ENCODE data around the gene CHD5.

Gene CHD5

DNA sequence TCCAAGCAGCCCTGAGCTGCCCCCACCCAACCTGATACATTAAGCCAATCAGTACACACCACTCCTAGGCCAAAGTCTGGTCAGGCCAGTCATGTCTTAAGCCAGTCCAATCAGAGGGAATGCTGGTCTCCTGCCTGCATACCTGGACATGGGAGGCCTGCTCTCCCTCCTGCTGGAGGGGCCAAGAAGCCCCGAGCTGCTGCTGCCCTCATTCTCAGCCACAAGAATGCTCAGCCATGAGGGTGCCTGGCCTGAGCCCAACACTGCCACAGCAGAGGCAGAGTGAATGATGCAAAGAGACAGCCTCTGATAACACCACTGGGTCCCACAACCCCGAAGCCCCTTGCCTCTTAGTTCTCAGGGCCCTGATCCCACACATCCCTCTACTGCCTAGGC lies 23.0 kb downstream of the CHD5 start:
- in situ Hi-C loops (cut with HindIII; ENCODE audit: low sequenced_read_pairs) = no loop called here

- in situ Hi-C loops (cut with HindIII; ENCODE audit: low sequenced_read_pairs) = no loop called here
Measured at GRCh38 chr1:6154525-6155319, 25.4 kb downstream of the CHD5 start.

- in situ Hi-C loops (cut with HindIII; ENCODE audit: low sequenced_read_pairs) = no loop called here
Measured at GRCh38 chr1:6152882-6153281, 27.2 kb downstream of the CHD5 start.

GRCh38 chr1:6152181-6152580 lies 27.9 kb downstream of the CHD5 start:
- in situ Hi-C loops (cut with HindIII; ENCODE audit: low sequenced_read_pairs) = no loop called here

DNA sequence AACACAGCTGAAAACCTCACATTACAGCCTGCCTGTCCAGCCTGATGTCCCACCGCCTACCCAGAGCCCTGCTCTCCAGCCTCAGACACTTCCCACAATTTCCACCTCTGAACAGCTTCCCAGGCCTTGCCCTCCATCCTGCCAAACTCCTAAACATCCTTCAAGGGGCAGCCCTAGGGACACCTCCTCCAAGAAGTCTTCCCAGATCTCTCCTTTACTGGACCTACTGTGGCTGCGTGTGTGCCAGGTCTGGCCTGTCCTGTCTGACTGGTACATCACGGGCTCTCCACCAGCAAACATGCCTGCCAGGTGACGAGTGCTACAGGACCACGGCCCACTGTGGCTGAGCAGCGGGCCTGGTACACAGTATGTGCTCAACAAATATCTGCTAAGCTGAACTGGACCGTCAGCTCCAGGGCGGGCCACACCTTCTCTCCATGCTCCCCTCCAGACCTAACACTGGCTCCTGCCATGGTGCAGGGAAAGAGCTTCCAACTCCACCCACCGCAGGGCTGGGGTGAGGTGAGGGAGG lies 28.8 kb downstream of the CHD5 start:
- in situ Hi-C loops (cut with HindIII; ENCODE audit: low sequenced_read_pairs) = no loop called here

DNA sequence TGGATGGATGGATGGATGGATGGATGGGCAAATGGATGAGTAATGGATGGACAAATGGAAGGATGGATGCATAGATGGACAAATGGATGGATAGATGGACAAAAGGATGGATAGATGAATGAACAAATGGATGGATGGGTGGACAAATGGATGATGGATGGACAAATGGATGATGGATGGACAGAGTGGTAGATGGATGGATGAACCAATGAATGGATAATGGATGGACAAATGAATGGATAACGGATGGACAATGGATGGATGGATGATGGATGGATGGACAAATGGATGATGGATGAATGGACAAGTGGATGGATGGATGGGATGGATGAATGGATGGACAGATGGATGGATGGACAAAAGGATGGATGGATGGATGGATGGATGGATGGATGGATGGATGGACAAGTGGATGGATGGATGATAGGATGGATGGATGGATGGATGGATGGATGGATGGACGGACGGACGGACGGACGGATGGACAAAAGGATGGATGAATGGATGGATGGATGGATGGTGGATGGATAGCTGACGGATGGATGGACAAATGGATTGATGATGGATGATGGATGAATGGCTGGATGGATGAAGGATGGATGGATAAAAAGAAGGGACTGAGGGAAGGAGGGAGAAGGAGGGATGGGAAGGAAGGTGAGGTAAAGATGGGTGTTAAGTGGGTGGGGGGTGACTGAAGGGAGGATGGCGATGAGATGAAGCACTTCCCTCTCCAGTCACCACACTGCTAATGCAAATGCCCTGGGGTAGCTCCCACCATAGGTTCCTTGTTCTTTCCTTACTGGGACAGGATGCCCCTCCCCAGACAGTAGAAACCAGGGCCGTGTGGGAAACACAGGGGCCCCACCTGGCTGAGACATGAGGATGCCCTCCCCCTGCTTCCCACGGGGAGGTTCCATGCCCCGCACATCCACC lies 29.8 kb downstream of the CHD5 start:
- in situ Hi-C loops (cut with HindIII; ENCODE audit: low sequenced_read_pairs) = no loop called here

DNA sequence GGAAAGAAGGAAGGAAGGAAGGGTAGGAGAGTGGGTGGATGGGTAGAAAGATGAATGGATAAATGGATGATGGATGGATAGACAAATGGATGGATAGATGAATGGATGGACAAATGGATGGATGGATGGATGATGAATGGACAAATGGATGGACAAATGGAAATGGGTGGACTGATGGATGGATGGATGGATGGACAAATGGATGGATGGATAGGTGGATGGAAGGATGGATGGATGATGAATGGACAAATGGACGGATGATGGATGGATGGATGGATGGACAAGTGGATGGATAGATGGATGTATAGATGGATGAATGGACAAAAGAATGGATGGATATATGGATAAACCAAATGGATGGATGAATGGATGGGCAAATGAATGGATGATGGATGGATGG lies 30.5 kb downstream of the CHD5 start:
- in situ Hi-C loops (cut with HindIII; ENCODE audit: low sequenced_read_pairs) = no loop called here

DNA sequence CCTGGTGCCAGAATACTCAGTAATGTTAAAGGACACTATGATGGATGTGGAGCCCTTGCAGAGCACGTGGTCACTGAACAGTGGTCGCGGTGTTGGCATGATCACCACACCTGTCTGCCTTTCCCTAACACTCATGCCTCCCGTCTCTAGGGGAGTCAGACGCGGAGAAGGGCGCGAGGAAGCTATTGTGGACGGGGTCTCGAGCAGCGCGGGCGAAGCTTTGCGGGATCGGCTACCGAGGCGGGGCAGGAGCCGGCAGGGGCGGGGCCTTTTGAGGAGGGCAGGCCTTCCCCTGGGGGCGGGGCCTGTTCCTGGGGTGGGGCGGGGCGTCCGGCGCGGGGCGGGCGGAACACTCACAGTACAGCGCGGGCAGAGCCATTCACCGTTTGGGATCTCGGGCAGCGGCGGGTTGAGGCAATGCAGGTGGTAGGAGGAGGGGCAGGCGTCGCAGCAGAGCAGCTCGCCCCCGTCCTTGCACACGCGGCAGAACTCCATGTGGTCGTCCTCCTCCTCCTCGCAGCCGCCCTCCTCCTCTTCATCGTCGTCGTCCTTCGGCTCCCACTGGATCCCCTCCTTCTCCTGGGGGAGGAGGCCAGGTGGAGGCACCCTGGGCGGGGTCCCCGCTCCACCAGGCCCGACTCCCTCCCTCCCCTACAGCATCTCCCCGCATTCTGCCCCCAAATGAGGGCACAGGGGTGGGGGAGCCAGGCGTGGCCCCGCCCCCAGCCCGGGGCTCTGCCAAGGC lies 31.5 kb downstream of the CHD5 start:
- in situ Hi-C loops (cut with HindIII; ENCODE audit: low sequenced_read_pairs) = no loop called here

GRCh38 chr1:6145864-6146410 lies 34.2 kb downstream of the CHD5 start:
- in situ Hi-C loops (cut with HindIII; ENCODE audit: low sequenced_read_pairs) = no loop called here

- in situ Hi-C loops (cut with HindIII; ENCODE audit: low sequenced_read_pairs) = no loop called here
Measured at GRCh38 chr1:6145396-6145750, 34.7 kb downstream of the CHD5 start.

DNA sequence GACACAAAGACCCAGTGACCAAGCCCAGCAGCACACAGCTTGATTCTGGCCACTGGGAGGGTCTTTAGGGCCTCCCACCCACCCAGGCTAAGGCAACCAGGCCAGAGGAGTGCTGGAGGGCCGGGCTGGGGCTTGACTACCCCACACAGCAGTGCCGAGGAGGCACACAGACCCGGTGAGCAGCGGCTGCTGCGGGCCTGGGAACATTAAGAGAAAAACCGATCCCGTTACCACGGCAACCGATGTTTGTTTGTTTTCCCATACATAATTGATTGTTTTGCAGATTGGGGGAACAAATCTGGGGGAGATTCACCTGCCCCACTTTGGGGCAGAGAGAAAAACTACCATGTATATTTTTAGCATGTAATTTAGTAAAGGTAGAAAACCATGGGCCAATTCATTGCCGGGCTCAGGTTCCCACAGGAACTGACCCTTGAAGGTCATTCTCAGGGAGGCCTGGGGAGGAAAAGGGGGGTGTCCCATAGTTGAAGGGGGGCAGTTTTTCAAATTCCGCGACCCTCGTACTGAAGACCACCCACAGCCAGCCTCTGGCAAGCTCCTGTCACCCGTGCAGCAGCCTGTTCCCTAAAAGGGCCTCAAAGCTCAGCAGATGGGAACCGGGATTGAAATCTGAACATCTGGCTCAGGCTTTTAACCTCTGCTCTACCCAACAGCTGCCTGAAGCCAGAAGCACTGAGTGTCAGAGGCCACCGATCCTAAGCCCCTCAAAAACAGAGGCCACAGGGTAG lies 35.3 kb downstream of the CHD5 start:
- in situ Hi-C loops (cut with HindIII; ENCODE audit: low sequenced_read_pairs) = no loop called here

- in situ Hi-C loops (cut with HindIII; ENCODE audit: low sequenced_read_pairs) = no loop called here
Measured at GRCh38 chr1:6144175-6144574, 35.9 kb downstream of the CHD5 start.

DNA sequence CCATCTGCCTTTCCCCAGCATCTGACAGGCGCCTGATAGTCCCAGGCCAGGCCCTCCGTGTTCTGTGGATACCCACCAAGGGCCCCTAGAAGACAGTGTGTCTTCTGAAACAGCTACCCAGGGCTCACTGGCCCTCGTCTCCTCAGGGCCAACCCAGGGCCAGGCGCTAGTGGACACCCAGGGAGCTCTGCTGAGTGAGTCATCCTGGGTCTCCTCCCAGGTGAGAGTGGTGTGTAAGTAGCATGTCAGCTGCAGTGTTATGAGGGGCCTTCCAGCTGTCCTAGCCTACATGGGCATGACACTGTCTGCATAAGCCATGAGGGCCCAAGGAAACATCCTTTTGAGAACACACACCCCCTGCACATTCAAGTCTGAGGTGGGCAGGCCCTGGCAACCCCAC lies 36.7 kb downstream of the CHD5 start:
- in situ Hi-C loops (cut with HindIII; ENCODE audit: low sequenced_read_pairs) = no loop called here

DNA sequence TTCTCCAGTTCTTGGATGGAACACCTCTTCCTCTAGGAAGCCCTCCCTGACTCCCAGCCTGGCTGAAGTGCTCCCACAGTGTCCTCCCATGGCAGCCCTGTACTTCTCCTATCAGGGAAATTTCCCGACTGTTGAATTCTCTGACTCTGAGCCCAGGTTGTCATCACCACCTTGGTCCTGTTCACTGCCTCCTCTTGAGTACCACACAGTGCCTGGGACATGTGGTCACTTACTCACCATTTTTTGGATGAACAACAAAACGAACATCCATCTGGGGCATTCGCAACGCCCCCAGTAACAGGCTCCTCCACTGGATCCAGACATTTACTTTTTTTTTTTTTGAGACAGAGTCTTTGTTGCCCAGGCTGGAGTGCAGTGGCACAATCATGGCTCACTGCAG lies 37.4 kb downstream of the CHD5 start:
- in situ Hi-C loops (cut with HindIII; ENCODE audit: low sequenced_read_pairs) = no loop called here

GRCh38 chr1:6142036-6142621 lies 38.0 kb downstream of the CHD5 start:
- in situ Hi-C loops (cut with HindIII; ENCODE audit: low sequenced_read_pairs) = no loop called here

GRCh38 chr1:6141592-6141991 lies 38.5 kb downstream of the CHD5 start:
- in situ Hi-C loops (cut with HindIII; ENCODE audit: low sequenced_read_pairs) = no loop called here

DNA sequence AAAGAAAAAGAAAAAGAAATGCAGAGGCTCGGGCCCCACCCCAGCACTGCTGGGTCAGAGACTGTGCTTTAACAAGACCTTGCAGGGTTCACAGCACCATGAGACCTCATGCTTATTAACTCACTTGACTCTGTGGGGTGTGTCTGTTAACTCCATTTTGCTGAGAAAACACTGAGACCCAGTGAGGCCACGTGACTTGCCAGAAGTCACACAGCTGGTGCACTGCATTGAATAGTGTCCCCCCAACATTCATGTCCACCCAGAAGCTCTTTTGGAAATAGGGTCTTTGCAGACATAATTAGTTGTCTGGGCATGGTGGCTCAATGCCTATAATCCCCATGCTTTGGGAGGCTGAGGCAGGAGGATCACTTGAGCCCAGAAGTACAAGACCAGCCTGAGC lies 39.7 kb downstream of the CHD5 start:
- in situ Hi-C loops (cut with HindIII; ENCODE audit: low sequenced_read_pairs) = no loop called here

DNA sequence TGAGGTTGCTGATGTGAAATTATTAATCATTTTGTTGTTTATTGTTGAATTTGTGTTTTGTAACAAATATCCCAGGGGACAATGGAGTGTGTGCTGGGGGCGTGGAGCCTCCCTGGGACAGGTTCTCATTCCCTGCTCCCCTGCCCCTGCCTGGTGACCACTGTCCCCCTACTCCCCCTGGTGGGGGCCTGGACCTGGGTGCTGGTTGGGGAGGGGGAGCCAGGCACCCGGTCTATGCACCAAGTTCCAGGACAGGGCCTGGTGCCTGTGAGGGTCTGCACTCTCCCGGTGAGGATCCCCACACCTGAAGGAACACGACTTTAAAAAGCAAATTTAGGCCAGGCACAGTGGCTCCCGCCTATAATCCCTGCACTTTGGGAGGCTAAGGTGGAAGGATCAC lies 42.4 kb downstream of the CHD5 start:
- in situ Hi-C loops (cut with HindIII; ENCODE audit: low sequenced_read_pairs) = no loop called here

- in situ Hi-C loops (cut with HindIII; ENCODE audit: low sequenced_read_pairs) = no loop called here
Measured at GRCh38 chr1:6136516-6137220, 43.5 kb downstream of the CHD5 start.

All from DLD1 (cell line).